Coronary artery (tissue), 2 donors: ENCODE measurements around the gene ATF6.

Experiments used
- DNase-seq: peaks from one replicate; pipeline ENCODE4 v3.0.0-alpha.2; 2017; ENCODE audit warnings: low spot score
- H3K27ac ChIP-seq, 2 donors: fragments of 200-600 bp; sonication (generic); one replicate each; pipeline ENCODE4 v1.5.1; 2016 to 2019
- H3K4me3 ChIP-seq: fragments of 200-600 bp; sonication (generic); 2 replicates; pipeline ENCODE4 v1.5.1; 2016; ENCODE audit warnings: mild to moderate bottlenecking, moderate library complexity
- CTCF ChIP-seq: fragments of 200-600 bp; sonication (generic); IDR thresholded peaks from one replicate; pipeline ENCODE4 v1.5.1; 2019; ENCODE audit warnings: antibody characterized with exemption

The ATF6 gene

GRCh38 chr1:161834967-161835550 is 68.9 kb downstream of the ATF6 start:
- TF ChIP-seq CTCF: no peak
- Histone ChIP-seq H3K4me3 (no peak overlapping the region), H3K27ac (no peak overlapping the region)
- DNase-seq: no peak

- no peak for TF ChIP-seq CTCF
- DNase-seq: no peak
- Histone ChIP-seq H3K4me3 (no peak overlapping the region), H3K27ac (no peak overlapping the region)
These were observed 69.9 kb downstream of the ATF6 start for GRCh38 chr1:161836018-161836417.

GRCh38 chr1:161838362-161838761 is 72.2 kb downstream of the ATF6 start:
- no peak for TF ChIP-seq CTCF
- Histone ChIP-seq H3K4me3 (no peak overlapping the region), H3K27ac (no peak overlapping the region)
- DNase-seq: no peak

GRCh38 chr1:161838885-161839284 is 72.8 kb downstream of the ATF6 start:
- Histone ChIP-seq H3K27ac (no peak overlapping the region), H3K4me3 (no peak overlapping the region)
- no peak for DNase-seq
- no peak for TF ChIP-seq CTCF

GRCh38 chr1:161839591-161839990 is 73.5 kb downstream of the ATF6 start:
- Histone ChIP-seq H3K4me3 (no peak overlapping the region), H3K27ac (no peak overlapping the region)
- no peak for TF ChIP-seq CTCF
- no peak for DNase-seq

DNA sequence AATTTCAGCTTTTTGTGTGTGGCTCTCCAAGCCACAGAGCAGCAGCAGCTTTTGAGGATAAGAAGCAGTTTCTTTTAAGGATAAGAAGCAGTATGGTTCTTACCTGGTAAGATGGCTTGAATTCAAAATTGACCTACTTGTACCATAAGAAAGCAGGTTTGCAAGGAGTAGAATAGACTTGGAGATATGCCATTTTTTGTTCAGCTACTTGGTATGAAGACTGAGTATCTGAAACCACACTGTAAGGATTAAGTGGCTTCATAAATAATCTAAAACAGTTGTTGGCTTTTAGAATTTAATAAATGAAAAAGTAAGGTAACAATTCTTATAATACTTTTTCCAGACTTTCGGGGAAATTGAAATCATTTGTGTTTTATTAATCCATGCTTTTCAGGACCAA is 74.2 kb downstream of the ATF6 start:
- Histone ChIP-seq H3K4me3 (no peak overlapping the region), H3K27ac (no peak overlapping the region)
- DNase-seq: no peak
- TF ChIP-seq CTCF: no peak

DNA sequence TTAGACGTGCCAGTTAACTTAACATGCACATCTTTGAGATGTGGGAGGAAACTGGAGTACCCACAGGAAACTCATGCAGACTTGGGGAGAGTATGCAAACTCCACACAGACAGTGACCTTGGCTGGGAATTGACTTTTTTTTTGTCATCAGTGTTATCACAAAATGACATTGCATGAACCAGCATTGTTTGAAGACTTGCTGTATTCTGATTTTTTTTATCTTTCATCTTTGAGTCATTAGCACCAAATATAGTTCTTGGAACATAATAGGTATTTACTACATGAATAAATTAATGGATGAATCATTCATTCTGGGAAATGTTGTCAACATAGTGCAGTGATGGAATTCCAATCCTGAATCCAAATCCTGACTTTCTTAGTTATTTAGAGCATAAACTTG is 77.0 kb downstream of the ATF6 start:
- Histone ChIP-seq H3K4me3 (no peak overlapping the region), H3K27ac (no peak overlapping the region)
- TF ChIP-seq CTCF: no peak
- DNase-seq: no peak
